GM21528 (cell line): ENCODE results near the gene SCAMP2.

Experiments used
- ATAC-seq: cut with Tn5 transposase; IDR thresholded peaks from one replicate; pipeline ENCODE4 v1.9.1; 2021; ENCODE audit warnings: mild to moderate bottlenecking, moderate library complexity; ENCODE audit not compliant: unreplicated experiment, low FRiP score

The SCAMP2 gene

DNA sequence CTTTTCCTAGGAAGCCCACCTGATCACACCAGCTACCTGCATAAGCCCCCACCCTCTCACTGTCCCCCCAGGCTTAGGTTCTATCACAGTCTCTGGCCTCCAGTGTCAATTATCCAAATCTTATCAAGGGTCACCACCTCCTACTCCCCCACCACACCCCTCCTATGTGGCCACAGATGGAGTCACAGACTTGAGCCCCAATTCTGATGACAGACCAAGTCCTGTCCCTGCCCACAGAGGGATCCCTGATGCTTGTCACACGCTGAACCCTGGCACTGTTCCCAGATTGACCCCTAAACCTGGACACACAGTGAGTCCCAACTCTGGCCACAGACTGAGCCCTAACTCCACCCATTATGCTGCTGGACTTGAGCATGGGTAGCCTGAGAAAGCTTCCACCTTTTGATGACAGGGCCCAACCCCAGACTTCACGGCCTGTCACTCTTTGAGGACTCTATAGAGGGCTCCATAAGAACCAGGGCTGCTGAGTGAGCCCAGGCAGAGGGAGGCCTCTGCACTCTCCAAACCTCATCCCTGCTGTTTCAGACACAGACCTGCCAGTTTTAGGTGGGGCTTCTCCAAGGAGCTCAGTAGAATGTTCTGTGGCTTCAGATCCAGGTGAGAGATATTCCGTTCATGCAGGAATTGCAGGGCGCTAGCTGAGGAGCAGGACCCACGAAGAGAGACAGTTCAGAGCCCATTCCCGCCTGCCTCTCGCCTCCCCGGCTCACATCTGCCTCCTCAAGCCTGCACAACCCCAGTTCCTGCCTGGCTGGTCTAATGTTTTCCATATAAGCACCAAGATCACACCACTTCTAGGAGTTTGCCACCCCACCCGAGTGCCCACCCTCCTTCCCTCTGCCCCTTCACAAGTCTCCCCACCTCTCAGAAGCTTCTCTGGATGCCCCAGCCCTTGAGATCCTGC, 32.1 kb downstream of the SCAMP2 start:
- ATAC-seq: no peak

DNA sequence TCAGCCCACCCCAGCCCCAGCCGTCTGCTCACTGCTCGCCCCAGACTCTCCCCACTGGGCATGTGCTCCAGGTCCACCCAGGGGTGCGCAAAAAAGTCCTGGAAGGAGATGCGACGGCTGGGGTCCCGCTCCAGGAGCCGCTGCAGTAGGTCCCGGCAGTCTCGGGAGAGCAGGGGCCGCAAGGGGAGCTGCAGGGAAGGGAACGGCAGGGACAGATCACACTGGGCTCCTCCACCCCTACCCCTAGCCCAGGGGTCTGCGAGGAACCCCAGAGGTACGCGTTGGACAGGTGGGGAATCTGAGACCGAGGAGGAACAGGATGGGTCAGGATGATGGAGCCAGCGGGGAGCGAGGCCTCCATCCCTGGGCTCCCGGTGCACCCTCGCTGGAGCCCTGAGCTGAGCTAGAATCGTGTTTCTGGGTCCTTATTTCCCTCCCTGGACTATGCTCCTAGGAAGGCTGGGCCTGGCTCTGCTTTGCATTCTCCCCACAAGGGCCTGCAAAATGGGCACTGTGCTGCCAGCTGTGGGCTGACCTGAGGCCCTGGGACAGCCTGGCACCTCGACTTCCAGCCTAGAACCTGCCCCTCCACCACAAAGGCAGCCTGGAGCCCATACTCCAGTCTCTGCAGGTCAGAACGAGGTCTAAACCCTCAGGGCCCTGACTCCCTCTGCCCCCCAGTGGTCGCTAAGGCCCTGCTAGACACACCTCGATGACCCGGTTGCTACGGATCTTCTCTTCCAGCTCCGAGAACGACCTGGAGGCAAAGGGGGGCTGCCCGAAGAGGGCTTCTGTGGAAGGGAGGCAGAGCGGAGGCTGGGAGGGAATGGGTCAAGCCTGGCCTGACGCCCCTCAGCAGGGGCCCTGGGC, 33.4 kb downstream of the SCAMP2 start:
- ATAC-seq: no peak

DNA sequence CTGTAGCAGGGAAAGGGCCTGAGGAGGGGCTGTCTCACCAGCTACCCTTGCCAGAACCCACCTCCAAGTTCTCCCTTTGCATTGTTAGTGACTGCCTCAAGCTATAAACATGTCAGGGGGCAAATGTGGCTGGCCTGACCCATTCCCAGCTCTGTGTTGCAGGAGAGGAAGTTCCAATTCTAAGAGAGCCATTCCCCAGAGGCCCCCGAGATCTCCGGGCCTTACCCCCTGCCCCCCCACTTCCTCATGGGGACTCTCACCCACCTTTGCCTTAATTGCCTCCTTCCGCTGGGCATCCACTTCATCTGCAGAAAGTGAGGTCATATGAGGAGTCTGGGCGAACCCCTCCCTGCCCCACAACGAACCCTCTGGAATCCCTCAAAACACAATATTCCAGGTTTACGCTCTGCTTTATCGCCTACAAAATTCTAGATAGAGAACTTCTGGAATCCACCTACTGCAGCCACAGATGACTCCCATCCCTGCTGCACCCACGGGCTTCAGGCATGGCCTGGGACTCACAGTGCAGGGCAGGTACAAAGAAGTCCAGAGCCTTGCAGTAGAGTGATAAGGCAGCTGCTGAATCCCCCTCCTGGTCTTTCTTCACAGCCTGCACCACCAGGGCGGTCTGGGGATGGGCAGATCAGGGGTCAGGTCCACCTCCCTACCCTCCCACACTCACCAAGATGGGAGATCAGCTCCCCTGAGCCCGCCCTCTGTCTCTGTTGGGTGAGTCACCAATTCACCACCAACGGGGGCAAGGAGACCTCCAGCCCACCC, 34.2 kb downstream of the SCAMP2 start:
- ATAC-seq: no peak

DNA sequence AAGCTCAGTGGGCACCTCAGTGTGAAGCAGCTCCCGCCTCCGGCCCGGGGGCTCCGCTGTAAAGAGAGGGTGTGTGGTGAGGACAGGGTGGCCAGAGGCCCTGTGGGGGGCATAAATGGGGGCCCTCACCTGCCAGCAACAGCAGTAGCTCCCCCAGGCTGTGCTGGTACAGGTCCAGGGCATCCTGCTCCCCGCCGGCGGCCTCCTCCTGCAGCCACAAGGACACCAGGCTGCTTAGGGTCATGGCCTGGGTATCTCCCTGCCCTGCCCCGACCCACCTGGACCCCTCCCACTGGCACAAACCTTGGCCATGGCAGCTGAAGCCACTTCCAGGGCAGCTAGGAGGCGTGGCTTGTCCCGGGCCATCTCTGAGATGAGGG, 35.0 kb downstream of the SCAMP2 start:
- no peak for ATAC-seq

DNA sequence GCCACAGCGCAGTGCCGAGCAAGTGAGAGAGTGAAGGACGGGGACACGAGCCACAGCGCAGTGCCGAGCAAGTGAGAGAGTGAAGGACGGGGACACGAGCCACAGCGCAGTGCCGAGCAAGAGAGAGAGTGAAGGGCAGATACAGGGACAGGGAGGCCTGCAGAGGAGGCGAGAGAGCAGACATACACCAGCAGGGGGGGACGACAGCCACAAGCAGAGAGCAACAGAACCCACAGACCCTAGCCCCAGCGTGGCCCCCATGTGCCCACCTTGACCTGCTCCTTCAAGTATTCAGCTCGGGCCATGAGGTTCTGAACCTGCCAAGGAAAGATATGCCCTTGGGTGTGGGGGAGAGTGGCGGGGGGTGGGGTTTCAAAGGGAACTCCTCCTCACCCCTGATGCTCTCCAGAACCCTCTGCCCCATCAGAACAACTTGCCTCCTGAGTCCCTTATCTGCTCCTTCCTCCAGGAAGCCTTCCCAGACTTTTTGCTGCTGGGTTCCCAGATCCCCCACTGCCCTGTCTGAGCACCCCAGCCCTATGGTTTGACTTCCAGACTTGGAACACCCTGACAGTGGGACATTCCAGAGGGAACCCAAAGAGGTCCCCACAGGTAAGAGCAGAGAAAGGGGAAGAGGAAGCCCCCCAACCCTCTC, 35.6 kb downstream of the SCAMP2 start:
- no peak for ATAC-seq

DNA sequence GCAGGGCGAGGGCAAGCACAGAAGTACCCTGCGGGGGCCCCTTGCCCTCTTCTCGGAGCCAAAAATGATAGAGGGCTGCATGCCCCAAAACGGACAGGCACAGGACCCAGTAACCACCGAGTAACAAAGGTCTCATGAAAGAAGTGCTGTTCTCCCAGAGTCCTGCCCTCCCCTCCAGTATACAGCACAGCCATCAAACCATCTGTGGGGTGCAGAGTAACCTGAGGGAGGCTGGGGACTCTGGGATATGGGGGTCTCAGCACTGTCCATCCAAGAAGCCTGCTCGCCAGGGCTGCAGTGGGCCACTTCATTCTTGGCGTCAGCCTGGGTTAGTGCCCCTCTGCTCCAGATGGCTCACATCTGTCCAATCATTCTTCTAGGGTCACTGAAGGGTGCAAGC, 36.3 kb downstream of the SCAMP2 start:
- ATAC-seq: no peak

DNA sequence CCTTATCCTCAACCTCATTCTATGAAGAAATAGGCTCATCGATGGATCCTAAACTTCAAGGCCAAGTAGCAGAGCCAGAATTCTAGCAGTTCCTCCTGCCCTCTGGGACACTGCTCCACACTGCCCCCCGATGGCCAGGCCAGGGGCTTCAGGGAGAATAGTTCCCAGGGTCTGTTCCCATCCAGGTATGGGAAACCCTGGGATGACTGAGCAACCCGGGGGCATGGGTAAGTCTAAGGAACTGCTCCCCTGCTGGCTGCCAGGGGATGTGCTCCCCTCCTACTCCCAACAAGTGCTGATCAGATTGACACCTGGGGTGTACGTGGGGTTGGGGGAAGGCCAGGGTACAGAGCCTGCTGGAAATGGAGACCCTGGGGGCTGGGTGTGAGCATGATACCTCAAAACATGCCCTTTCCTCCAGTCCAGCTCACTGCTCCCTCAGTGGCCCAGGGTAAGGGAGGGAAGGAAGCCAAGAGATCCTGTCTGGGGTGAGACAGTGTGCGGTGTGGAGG, 37.8 kb downstream of the SCAMP2 start:
- no peak for ATAC-seq

DNA sequence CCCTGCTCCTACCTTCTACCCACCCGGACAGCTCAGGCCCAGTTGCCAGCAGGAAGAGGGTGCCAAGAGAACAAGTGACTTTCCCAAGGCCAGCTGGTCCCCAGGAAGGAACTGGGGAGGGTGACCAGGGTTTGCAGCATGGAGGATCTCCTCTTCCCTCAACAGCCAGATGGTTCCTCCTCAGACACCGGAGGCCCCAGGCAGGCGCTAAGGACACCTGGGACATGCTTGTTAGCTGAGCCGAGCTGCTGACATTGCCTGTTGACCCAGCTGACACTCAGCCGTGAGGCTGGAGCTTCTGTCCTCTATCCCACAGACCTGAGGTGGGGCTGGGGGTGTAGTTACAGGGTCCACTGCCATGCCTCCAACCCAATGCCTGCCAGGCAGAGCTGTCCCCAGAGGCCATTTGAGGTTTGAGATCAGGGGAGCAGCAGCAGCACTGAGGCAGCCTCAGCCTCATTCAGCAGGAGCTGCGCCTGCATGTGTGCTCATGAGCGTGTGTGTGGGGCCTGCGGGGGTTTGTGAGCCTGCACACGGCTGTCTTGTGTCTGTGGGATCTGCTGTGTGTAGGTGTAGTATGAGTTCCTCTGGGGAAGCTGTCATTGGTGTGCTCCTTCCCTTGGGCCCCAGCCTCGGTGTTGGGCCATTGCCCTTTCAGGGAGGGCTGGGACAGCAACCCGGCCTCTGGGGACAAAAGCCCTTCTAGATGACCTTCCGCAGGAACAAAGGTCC, 39.6 kb downstream of the SCAMP2 start:
- no peak for ATAC-seq

DNA sequence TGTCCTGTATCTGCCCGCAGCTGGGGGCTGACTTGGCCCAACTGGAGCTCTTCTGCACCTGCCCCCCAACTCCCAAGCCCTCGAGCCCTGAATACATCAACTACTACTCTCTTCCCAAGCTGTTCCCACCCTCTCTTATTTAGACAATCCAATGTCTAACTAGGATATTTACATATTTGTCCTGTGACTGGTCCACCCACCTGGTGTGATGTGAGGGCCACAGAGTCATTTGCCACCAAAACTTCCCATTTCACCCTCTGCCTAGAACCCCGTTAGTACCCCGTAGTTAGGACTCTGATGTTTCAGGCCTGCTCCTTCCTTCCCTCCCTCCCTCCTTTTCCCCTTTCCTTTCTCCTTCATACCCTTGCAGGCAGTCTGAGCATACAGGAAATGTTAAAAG, 40.3 kb downstream of the SCAMP2 start:
- no peak for ATAC-seq

DNA sequence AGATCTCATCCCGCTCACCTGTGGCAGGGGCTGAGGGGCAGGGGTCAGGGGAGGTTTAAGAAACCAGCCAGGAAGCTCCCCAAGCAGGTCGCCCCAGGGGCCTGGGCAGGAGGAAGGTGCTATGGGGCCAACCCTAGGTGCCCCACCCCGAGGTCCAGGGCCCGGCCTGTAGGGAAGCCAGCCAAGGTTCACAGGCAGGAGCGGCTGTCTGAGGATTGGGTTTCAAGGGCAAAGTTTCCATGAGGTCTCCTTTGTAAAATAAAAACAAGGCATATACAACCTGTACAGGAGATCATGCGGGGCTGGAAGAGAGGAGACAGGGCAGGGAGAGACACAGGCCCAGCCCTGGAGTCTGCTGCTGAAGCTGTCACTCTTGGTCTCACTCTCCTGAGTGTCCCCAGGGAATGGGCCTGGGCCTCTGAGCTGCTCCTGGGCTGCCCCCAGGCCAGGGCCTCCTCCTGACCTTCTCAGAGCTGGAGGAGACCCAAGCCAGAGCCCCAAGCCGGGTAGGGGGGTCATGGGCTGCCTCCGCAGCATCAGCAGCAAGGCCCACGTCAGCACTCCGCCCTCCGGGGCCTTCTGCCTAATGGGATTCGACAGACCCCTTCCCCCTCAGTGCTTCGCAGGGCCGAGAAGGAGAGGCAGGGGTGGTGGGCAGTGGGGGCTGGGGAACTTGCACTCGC, 41.2 kb downstream of the SCAMP2 start:
- no peak for ATAC-seq

DNA sequence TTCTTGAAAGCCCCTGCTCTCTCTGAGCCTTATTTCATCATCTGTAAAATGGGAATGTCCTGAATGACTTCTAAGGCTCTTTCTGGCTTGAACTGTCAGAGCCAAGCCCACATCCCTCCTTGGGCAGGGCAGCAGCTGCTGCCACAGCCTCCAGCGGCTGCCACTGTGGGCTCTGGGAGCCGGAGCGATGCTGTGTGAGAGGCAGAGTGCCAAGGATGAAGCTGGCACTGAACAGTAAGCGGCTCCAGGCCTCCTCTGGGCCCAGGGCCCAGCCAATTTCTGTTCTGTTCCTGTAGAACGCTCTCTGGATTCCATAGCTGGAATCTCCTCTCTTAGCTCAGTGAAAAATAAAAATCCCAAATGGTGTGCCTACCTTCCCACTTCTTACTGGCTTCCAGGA, 42.3 kb downstream of the SCAMP2 start:
- ATAC-seq: no peak

DNA sequence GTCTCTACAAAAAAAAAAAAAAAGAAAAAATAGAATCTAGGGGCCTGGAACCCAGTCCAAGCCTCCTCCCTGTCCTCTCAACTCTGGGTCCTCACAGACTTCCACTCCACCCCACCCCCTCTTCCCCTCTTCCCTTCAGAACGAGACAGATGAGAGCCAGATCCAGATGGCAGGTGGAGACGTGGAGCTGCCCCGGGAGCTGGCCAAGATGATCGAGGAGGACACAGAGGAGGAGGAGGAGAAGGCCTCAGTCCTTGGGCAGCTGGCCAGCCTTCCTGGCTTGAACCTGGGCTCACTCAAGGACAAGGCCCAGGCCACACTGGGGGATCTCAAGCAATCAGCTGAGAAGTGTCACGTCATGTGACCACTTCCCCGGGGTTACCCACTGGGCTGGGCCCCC, 43.2 kb downstream of the SCAMP2 start:
- ATAC-seq: no peak

DNA sequence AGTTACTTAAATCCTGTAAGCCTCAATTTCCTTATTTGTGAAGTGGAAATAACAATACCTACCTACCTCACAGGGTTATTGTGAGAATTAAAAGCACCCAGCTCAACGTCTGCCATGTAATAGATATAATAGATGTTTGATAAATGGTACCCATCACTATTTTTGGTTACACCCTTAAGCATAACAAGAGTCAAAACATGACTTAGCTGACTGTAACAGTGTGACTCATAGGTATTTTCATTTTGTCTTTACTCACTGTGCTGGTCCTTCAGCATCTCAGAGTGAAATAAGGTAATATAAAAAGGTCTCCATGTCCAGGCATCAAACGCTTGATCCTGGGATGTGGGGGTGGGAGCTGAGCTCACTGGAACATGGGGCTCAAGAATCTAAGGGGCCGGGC, 43.7 kb downstream of the SCAMP2 start:
- no peak for ATAC-seq

DNA sequence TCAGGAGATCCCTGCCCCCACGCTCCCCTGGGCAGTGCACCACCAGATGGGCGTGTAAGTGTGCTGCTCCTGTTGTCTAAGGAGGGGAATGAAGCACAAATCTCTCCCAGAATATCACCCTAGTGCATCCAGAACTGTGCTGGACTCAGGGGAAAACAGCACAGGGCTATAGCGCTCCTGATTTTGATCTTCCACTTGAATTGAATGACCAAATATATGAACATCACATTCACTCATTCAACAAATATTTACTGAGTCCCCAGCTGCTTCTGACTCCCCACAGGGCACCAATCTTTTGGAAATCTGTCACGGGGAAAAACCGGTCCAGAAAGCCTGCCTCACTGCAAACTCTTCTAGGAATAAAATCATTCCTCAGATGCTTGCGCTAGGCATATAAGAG, 44.3 kb downstream of the SCAMP2 start:
- ATAC-seq: no peak

DNA sequence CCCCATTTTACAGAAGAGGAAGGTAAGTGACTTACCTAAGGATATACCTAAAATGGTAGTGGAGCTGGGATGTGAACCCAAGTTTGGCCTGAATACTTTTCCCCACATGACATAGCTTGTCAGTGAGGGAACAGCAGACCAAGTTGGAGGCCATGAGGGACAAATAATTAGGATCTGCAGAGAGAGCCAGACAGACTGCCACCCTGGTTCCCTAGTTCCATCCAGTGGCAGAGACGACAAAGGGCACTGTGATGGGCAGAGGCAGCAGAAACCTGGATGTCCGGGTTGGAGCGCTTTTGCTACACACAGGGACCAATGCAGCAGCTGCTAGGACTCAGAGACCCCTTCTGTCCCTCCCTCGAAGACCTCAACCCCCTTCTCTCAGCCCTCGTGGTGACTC, 45.6 kb downstream of the SCAMP2 start:
- ATAC-seq: no peak

DNA sequence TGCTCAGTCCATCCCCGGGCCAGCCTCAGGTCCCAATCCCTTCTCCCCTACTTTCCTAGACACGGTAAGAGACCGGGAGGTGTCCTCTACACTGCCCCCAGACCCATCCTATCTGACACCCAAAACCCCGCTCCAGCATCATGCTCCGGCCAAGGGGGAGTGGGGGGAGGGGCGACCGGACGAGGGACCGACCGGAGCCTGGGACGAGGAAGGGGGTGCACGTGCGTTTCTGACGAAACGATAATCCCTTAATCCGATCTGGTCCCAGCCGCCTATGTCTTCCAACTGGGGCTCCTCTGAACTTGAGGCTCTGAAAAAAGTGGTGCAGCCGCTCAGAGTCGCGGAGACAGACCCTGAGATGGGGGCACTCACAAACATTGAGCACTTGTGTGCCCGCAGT, 46.2 kb downstream of the SCAMP2 start:
- no peak for ATAC-seq

DNA sequence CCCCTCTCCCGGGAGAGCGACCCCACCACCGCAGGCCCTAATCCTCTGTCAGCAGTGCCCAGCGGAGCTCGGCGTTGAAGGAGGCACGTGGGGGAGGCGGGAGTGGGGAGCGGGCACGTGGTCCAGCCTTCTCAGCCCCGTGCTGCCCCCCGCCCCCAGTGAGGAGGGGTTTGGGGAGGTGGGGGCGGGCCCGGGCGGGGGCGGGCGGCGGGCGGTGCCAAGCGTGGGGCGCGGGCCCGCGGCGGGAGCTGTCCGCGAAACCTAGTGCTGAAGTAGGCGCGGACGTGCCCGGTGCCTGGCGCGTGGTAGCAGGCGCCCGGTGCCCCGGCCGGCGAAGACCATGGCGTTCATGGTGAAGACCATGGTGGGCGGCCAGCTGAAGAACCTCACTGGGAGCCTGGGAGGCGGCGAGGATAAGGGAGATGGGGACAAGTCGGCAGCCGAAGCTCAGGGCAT, 46.8 kb downstream of the SCAMP2 start, which contains the start of gene CPLX3:
Gene CPLX3 (plus strand): TSS at position 264 of the 456 bp plus-strand sequence. CDS start 77 bp downstream, at position 341.
- no peak for ATAC-seq

DNA sequence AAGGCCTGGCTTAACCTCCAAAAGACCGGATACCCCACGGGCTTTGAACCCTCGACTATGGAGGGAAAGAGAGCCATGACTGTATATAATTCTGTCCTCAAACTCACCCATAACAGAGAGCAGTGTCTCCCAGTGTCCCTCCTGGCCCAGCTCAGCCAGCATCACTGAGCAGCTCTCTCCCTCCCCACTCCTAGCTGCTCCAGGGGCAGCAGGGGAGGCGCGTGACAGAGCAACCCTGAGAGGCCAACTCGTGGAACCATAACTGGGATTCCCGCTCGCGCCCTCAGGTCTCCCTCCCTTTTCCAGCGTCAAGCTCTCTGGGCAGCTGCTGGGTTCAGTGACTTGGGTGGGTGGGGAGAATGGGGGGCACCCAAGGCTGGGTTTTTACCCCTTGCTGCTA, 47.3 kb downstream of the SCAMP2 start:
- no peak for ATAC-seq

DNA sequence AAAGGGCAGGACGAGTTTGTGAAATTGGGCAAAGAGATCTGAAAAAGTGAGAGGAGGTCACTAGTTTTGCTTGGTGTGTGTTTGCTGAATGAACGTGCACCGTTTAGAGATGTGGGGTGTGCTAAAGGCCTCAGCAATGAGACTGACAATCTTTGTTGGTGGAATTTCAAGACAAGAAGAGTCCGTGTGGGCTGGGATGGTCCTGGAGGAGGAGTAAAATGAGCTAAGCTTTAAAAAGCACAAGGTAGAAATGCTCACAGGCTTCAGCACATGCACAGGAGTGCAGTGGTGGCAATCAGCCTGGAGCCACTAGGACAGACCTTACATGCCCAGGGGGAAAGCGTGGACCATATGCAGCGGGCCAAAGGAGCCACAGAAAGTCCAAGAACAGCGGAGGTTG, 48.2 kb downstream of the SCAMP2 start:
- no peak for ATAC-seq
